Neural progenitor cell (in vitro differentiated cells): ENCODE measurements around the gene TUBA8.

Source experiments
- EZH2 ChIP-seq: fragments of 200-600 bp; sonication (generic); IDR thresholded peaks from 2 replicates; pipeline ENCODE4 v1.6.1; 2017; ENCODE audit warnings: antibody characterized with exemption, mild to moderate bottlenecking, moderate library complexity
- EZH2phosphoT487 ChIP-seq: fragments of 200-600 bp; sonication (generic); IDR thresholded peaks from 2 replicates; pipeline ENCODE4 v1.6.1; 2017; ENCODE audit warnings: antibody characterized with exemption
- TF ChIP-seq, protein P1 (sequence below): fragments of 200-600 bp; sonication (generic); IDR thresholded peaks from 2 replicates; pipeline ENCODE4 v1.5.1; 2017; ENCODE audit warnings: antibody characterized with exemption, mild to moderate bottlenecking

DNA sequence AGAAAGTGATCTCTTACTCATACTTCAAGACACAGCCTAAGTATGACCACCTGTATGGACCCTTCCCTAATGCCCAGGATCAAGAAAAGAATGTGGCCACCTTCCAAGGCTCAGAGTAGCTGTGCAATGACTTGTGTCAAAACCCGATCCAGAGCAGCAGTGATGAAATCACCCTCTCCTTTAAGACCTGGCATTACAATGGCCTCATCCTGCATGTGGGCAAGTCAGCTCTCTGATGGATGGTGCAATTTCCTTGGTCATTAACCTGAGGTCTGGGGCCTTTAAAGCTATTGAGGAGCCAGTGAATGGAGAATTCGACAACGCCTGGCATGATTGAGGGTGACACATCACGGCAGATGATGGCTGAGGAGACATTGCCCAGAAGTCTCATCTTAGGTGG is 9.1 kb upstream of the TUBA8 start:
- TF ChIP-seq EZH2 (no peak), EZH2phosphoT487 (no peak)
- TF ChIP-seq, protein P1, sequence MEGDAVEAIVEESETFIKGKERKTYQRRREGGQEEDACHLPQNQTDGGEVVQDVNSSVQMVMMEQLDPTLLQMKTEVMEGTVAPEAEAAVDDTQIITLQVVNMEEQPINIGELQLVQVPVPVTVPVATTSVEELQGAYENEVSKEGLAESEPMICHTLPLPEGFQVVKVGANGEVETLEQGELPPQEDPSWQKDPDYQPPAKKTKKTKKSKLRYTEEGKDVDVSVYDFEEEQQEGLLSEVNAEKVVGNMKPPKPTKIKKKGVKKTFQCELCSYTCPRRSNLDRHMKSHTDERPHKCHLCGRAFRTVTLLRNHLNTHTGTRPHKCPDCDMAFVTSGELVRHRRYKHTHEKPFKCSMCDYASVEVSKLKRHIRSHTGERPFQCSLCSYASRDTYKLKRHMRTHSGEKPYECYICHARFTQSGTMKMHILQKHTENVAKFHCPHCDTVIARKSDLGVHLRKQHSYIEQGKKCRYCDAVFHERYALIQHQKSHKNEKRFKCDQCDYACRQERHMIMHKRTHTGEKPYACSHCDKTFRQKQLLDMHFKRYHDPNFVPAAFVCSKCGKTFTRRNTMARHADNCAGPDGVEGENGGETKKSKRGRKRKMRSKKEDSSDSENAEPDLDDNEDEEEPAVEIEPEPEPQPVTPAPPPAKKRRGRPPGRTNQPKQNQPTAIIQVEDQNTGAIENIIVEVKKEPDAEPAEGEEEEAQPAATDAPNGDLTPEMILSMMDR, result no peak
